Adipocyte (in vitro differentiated cells): ENCODE results near the gene NUMB.

ENCODE experiments used
- DNase-seq: peaks from one replicate; pipeline ENCODE4 v3.0.0-alpha.2; 2015; ENCODE audit warnings: low read depth
- H3K27me3 ChIP-seq: replicated peaks from 2 replicates; pipeline ENCODE4 v1.7.0; 2013; ENCODE audit warnings: mild to moderate bottlenecking, low read length, moderate library complexity; ENCODE audit not compliant: control insufficient read depth, insufficient read depth
- H3K36me3 ChIP-seq: 2 replicates; pipeline ENCODE4 v1.7.0; 2013; ENCODE audit warnings: low read length, mild to moderate bottlenecking, moderate library complexity; ENCODE audit not compliant: control insufficient read depth, insufficient read depth, severe bottlenecking
- H3K4me1 ChIP-seq: 2 replicates; pipeline ENCODE4 v1.7.0; 2013; ENCODE audit warnings: mild to moderate bottlenecking, low read length, moderate library complexity; ENCODE audit not compliant: control insufficient read depth, insufficient read depth
- H3K4me3 ChIP-seq: 2 replicates; pipeline ENCODE4 v1.7.0; 2013; ENCODE audit warnings: mild to moderate bottlenecking, low read length, moderate library complexity
- H3K9ac ChIP-seq: 2 replicates; pipeline ENCODE4 v1.7.0; 2013; ENCODE audit warnings: mild to moderate bottlenecking, low read length, moderate library complexity
- H3K9me3 ChIP-seq: 2 replicates; pipeline ENCODE4 v1.7.0; 2013; ENCODE audit warnings: mild to moderate bottlenecking, low read length, moderate library complexity; ENCODE audit not compliant: control insufficient read depth

Gene NUMB

GRCh38 chr14:73249564-73250316 lies 208.6 kb downstream of the NUMB start:
- DNase-seq: no peak
- Histone ChIP-seq H3K4me3 (no peak overlapping the region), H3K9me3 (no peaks in the 10 kb centered on the region)

GRCh38 chr14:73249108-73249507 lies 209.2 kb downstream of the NUMB start:
- no peak for DNase-seq
- Histone ChIP-seq H3K27me3 (no peaks in the 10 kb centered on the region), H3K4me1 (no peaks in the 10 kb centered on the region), H3K9me3 (no peaks in the 10 kb centered on the region), H3K36me3 (no peaks in the 10 kb centered on the region), H3K4me3 (no peak overlapping the region), H3K9ac (no peak overlapping the region)

More at GRCh38 chr14:73249564-73250316, 208.6 kb downstream of the NUMB start:
- H3K36me3 ChIP-seq: no peaks in the 10 kb centered on the region
- no peaks in the 10 kb centered on the region for H3K27me3 ChIP-seq
- no peaks in the 10 kb centered on the region for H3K4me1 ChIP-seq
- H3K9ac ChIP-seq: no peak overlapping the region

GRCh38 chr14:73248108-73248868 lies 210.1 kb downstream of the NUMB start:
- Histone ChIP-seq H3K4me3 (no peak overlapping the region), H3K9ac (no peak overlapping the region), H3K9me3 (no peaks in the 10 kb centered on the region), H3K36me3 (no peaks in the 10 kb centered on the region), H3K4me1 (no peaks in the 10 kb centered on the region), H3K27me3 (no peaks in the 10 kb centered on the region)
- DNase-seq: no peak

- DNase-seq: no peak
- H3K4me1 ChIP-seq: peaks cover 9% of the 10 kb centered on the region
- H3K9me3 ChIP-seq: no peaks in the 10 kb centered on the region
- peak overlapping the region; percentile 79 for H3K9ac ChIP-seq
- H3K36me3 ChIP-seq: no peaks in the 10 kb centered on the region
- H3K27me3 ChIP-seq: no peaks in the 10 kb centered on the region
- H3K4me3 ChIP-seq: peak overlapping the region; percentile 81
These were observed 211.8 kb downstream of the NUMB start for GRCh38 chr14:73246387-73247150.

- Histone ChIP-seq H3K4me3 (peak overlapping the region; percentile 81), H3K27me3 (no peaks in the 10 kb centered on the region), H3K9ac (peak overlapping the region; percentile 79), H3K4me1 (peaks cover 9% of the 10 kb centered on the region), H3K36me3 (no peaks in the 10 kb centered on the region), H3K9me3 (no peaks in the 10 kb centered on the region)
- peak; percentile 63 for DNase-seq
These were observed 212.6 kb downstream of the NUMB start for GRCh38 chr14:73245480-73246325.

GRCh38 chr14:73244541-73245290 lies 213.6 kb downstream of the NUMB start:
- no peak for DNase-seq
- no peaks in the 10 kb centered on the region for H3K9me3 ChIP-seq
- H3K27me3 ChIP-seq: no peaks in the 10 kb centered on the region
- H3K4me1 ChIP-seq: peaks cover 9% of the 10 kb centered on the region
- no peaks in the 10 kb centered on the region for H3K36me3 ChIP-seq
- no peak overlapping the region for H3K4me3 ChIP-seq
- H3K9ac ChIP-seq: no peak overlapping the region

- H3K36me3 ChIP-seq: no peaks in the 10 kb centered on the region
- H3K4me3 ChIP-seq: no peak overlapping the region
- H3K4me1 ChIP-seq: peaks cover 18% of the 10 kb centered on the region
- no peak overlapping the region for H3K9ac ChIP-seq
- H3K27me3 ChIP-seq: no peaks in the 10 kb centered on the region
- H3K9me3 ChIP-seq: no peaks in the 10 kb centered on the region
- no peak for DNase-seq
These were observed 214.6 kb downstream of the NUMB start for GRCh38 chr14:73243748-73244147.

- DNase-seq: no peak
- Histone ChIP-seq H3K9ac (no peak overlapping the region), H3K4me3 (no peak overlapping the region), H3K9me3 (no peaks in the 10 kb centered on the region), H3K36me3 (no peaks in the 10 kb centered on the region), H3K4me1 (peaks cover 22% of the 10 kb centered on the region), H3K27me3 (no peaks in the 10 kb centered on the region)
These were observed 215.0 kb downstream of the NUMB start for GRCh38 chr14:73243341-73243740.

GRCh38 chr14:73242357-73242901 lies 215.9 kb downstream of the NUMB start:
- peak overlapping the region; percentile 72 for H3K4me3 ChIP-seq
- H3K9ac ChIP-seq: peak overlapping the region; percentile 38
- H3K36me3 ChIP-seq: no peaks in the 10 kb centered on the region
- DNase-seq: peak; percentile 53
- peaks cover 26% of the 10 kb centered on the region for H3K4me1 ChIP-seq
- no peaks in the 10 kb centered on the region for H3K27me3 ChIP-seq
- H3K9me3 ChIP-seq: no peaks in the 10 kb centered on the region
